ENCODE data around the gene PTCH2.
A peak's percentile ranks its signal among the peaks of the same experiment; 100 is the strongest.
"Not testable (repeated sequence)": the region's sequence is repeated elsewhere in the genome, so short reads cannot be mapped to it uniquely, and the experiment has no call there.

PTCH2 gene

DNA sequence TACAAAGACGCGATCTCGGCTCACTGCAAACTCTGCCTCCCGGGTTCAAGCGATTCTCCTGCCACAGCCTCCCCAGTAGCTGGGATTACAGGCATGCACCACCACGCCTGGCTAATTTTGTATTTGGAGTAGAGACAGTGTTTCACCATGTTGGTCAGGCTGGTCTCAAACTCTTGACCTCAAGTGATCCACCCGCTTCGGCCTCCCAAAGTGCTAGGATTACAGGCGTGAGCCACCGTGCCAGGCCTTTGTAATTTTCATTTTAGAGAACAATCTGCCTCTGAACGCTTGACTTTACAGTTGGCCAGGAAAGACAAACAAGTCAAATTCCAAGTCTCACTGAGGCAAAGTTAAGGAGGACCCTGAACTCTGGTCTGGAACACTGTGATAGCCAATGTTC is 4.8 kb downstream of the PTCH2 start:
- DNase-seq (ENCODE audit: low read depth) = not testable (repeated sequence)

DNA sequence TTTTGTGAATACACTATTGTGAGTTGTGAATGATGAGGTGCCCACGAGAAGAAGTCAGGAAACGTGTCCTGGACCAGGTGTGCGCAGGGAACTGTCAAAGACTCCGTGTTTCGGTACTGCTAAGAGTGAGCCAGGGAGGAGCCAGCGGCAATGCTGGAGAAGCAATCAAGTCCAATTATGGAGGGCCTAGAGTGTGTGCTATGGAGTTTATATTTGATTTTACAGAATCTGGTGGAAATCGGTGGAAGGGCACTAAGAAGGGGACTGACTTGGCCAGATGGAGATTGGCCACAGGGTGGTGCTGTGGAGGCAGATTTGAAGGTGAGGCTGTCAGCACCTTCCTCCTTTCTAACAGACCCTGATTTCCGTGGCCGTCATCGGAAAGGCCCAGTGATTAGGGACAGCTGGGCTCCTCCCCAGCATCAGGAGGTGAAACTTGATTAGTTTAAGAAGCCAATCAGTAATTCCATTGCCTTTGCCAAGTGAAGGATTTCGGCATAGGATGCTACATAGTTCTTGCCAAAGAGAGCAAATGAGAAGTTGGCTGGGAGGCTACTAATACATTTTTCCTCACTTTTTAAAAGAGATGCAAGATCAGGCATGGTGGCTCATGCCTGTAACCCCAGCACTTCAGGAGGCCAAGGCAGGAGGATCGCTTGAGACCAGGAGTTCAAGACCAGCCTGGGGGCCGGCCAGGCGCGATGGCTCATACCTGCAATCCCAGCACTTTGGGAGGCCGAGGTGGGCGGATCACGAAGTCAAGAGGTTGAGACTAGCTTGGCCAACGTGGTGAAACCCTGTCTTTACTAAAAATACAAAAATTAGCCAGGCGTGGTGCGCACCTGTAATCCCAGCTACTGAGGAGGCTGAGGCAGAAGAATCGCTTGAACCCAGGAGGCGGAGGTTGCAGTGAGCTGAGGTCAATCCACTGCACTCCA is 7.0 kb downstream of the PTCH2 start:
- DNase-seq (ENCODE audit: low read depth) = peak; percentile 82

GRCh38 chr1:44834328-44834727 is 8.7 kb downstream of the PTCH2 start:
- no peak for DNase-seq (ENCODE audit: low read depth)

GRCh38 chr1:44832056-44832705 is 10.9 kb downstream of the PTCH2 start:
- DNase-seq (ENCODE audit: low read depth) = no peak

- DNase-seq (ENCODE audit: low read depth) = no peak
These were observed 11.5 kb downstream of the PTCH2 start for GRCh38 chr1:44831516-44831915.

DNA sequence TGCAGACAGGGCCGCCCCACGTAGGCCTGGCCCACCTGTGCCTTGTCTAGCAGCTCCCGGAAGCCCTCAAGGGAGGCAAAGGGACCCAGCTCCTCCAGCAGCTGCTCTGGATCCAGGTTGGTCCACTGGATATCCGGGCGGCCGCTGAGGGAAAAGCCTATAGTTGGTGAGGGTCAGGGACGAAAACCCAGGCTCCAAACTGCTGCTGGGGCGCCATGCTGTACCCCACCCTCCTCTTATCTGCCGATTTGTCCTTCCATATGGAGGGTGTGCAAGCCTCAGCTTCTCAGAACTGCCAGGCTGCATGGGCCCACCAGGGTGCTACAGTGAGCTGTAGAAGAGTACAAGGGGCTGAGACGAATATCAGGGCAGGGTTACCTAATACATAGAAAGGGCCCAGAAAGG is 12.2 kb downstream of the PTCH2 start:
- no peak for DNase-seq (ENCODE audit: low read depth)

GRCh38 chr1:44829506-44830384 is 13.3 kb downstream of the PTCH2 start:
- DNase-seq (ENCODE audit: low read depth) = no peak

GRCh38 chr1:44828841-44829440 is 14.1 kb downstream of the PTCH2 start:
- no peak for DNase-seq (ENCODE audit: low read depth)

DNA sequence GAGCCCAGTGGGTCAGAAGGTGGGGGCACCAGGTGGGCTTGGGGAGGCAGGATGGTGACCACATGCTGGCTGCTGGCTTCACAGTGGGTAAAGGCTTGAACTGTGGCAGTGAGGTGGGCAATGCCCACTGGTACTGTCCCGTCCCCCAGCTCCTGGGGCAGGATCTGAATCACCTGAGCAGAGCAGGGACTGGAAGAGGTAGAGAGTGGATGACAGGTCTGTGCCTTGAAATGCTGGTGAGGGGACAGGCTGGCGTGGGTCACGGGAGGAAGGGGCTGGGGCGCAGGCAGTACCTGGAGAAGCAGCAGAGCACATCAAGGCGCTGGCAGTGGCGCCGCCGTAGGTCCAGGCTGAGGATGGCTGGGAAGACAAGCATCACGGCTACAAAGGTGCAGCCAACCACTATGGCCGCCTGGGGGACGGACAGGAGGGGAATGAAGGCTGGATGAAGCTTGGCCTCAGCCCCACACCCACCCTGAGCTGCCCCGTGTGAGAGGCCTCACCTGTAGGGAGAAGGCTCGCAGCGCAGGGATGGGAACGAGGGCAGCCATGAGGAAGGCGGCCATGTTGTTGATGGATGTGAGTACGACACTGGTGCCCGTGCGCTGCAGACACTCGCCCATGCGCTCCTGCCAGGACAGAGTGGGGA is 14.9 kb downstream of the PTCH2 start:
- no peak for DNase-seq (ENCODE audit: low read depth)

GRCh38 chr1:44827197-44828002 is 15.7 kb downstream of the PTCH2 start:
- DNase-seq (ENCODE audit: low read depth) = no peak

DNA sequence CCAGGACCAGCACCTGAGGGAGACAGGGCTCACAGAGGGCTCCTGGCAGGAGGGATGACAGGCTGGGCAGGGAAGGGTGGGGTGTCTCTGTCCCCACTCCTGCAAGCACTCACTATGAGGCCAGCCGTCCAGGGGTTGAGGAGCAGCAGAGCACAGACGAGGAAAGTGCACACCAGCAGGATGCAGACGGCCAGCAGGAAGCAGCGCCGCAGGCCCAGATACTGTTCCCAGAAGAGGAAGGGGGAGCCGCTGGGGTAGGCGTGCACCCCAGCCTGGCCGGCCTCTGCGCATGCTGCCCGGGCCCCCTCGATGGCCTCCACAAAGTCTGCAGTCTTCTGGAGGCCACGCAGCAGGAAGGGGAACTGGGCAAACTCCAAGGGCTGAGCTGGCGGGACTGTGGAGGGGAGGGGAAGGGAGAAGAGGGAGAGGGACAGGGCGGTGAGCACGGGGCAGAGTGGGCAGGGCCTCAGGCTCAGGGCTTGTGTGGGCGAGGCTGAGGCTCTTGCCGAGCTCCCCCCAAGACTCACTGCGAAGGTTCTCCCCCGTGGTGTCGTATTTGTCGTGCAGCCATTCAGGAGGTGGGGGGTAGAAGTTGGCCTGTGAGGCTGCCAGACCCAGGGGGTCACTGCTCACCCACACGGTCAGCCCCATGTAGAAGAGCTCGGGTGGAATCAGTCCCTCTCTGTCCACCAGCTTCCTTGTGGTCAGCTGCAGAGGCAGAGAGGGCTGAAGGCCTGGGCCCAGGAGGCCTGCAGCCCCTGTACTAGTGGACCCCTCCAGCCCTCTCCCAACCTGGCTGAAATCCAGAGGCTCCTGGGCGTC is 16.5 kb downstream of the PTCH2 start:
- no peak for DNase-seq (ENCODE audit: low read depth)

DNA sequence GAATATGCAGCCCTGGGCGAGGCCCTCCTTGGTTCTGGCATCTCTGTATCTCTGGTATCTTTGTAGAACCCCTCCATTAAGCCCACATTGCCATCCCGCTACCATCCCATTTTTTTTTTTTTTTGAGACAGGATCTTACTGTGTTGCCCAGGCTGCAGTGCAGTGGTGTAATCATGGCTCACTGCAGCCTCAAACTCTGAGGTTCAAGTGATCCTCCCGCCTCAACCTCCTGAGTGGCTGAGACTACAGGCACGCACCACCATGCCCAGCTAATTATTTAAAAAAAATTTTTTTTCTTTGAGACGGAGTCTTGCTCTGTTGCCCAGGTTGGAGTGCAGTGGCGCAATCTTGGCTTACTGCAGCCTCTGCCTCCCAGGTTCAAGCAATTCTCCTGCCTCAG is 18.7 kb downstream of the PTCH2 start:
- DNase-seq (ENCODE audit: low read depth) = not testable (repeated sequence)

DNA sequence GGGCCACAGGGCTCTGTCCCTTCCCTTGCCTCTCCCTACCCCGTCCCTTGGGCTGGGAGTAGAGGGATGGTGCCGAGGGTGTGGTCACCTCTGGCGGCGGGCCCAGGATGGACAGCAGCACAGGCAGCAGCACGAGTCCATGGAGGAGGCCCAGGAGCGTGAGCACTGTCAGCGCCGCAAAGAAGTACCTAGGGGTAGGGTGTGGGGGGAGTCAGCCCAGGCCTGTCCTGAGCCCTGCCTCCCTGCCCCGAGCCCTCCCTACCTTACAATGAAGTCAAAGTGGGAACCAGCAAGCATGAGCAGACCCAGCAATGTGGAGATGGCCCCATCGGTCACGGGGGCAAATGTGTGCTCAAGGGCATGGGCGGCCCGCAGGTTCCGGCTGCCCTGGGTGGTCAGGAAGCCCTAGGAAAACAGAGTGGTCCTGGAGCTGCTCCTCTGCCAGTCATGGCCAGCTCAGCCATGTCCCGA is 20.0 kb downstream of the PTCH2 start:
- no peak for DNase-seq (ENCODE audit: low read depth)

GRCh38 chr1:44822131-44822701 is 20.8 kb downstream of the PTCH2 start:
- DNase-seq (ENCODE audit: low read depth) = no peak

GRCh38 chr1:44821240-44821715 is 21.8 kb downstream of the PTCH2 start:
- no peak for DNase-seq (ENCODE audit: low read depth)

DNA sequence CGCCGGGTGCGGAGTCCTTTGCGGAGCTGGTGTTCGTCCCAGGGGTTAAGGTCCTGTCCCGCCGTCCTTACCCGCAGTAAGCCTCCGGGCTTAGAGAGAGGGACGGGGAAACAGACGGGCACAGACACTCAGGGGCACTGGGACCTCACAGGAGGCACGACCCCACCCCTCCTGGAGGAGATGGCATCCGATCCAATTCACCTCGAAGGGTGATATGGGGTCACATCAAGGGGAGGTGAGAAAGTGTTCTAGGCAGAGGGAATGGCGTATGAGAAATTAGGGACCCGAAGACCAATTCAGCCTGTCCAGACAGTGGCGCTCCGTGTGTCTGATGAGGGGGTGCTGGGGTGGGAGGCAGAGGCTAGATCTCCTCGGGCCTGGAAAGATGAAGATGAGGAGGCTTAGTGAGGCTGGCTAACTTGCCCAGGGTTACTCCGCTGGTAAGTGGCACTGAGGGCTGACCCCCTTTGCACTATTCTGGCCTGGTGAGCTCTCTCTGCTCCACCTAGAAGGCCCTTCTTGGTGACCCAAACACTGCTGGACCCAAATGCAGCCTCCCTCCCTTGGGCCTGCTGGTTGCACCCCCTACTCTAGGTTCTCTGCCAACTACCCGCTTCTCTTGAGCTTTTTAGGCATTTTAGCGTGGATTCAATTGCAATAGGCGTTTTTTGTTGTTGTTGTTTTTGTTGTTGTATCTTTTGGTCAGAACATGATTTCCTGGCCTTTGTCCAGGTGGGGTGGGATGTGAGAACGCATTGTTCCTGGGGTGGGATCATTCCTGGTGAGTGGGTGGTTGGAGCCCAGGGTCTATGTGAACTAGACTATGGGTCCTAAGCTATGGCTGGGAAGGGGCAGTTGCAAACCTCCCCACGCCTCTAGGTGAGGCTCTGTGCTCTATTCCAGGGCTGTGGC is 22.5 kb downstream of the PTCH2 start:
- no peak for DNase-seq (ENCODE audit: low read depth)

DNA sequence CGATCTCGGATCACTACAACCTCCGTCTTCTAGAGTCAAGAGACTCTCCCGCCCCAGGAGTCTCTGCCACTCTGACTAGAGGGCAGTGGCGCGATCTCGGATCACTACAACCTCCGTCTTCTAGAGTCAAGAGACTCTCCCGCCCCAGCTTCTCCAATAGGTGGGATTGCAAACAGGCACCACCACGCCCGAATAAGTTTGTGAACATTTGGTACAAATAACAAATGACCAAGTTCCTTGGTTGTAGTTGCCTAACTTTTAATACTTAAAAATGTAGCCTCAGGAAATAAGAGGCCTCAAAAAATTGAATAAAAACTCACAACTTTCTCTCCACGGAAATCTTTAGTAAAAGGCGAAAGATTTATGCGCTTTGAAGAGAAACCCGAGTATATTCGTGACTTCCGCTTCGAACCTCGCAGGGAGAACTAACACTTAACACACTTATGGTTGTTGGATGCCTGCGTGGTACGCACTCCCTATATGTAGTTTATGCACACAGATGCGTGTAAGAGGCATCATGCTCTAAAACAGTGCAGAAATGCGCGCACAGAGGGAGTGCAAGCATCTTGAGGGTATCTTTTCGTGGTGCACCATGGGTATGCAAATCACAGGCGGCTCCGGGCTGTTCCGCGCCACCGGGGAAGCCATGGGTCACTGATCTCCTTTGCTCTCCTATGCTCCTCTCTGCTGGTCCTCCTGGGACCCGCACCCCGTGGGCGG is 23.3 kb downstream of the PTCH2 start:
- DNase-seq (ENCODE audit: low read depth) = peak; percentile 75

All from activated T-cell treated with anti-CD3 and anti-CD28 coated beads for 48 hours (primary cell).